GM18511 (cell line): ENCODE results near the gene TMEM44.
"Not testable (repeated sequence)": the region's sequence is repeated elsewhere in the genome, so short reads cannot be mapped to it uniquely, and the experiment has no call there.

Experiments used
- ATAC-seq: cut with Tn5 transposase; IDR thresholded peaks from one replicate; pipeline ENCODE4 v1.9.1; 2021; ENCODE audit warnings: mild to moderate bottlenecking, moderate library complexity; ENCODE audit not compliant: unreplicated experiment

The TMEM44 gene

DNA sequence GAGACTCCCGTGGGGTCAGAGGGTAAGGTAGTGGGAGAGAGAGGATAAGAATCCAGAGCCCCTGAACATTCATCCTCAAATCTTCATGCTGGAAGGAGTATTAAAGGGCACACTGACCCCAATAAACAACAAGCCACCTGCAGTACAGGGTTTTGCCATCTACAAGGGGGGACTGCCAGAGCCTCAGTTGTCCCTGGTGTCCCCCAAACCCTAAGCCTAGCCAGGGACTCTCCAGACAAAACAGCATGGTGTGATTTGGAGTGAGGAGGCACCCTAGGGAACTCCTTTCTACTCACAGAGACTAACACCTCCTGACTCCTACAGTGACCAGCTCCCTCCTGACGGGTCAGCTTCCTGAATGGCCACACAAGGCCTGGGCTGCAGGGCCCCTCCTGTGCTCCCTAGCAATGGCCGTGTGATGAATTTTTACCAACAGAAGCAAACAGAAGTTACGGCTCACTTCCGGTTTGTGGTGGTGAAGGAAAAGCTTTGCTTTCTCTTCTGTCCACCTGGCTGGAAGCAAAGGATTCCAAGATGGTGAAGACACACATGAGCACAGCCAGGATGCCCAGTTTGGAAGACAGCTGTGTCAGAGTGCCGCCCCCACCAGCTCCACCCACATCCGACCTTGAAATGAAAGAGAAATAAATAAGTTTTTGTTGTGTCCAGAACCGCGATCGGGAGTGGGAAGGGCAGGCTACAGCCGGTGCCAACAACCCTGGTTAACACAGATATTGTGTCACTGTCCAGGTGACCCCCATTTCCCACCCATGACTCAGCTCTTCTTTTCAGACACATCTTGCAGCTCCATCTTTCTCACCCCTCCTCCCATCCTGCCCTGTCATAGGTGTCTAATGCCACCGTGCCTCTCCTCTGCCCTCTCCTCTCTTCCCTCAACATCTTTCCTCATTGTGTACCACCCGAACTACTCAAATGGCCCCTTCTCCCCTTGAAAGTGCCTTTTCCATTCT lies 76.8 kb downstream of the TMEM44 start:
- ATAC-seq = no peak

DNA sequence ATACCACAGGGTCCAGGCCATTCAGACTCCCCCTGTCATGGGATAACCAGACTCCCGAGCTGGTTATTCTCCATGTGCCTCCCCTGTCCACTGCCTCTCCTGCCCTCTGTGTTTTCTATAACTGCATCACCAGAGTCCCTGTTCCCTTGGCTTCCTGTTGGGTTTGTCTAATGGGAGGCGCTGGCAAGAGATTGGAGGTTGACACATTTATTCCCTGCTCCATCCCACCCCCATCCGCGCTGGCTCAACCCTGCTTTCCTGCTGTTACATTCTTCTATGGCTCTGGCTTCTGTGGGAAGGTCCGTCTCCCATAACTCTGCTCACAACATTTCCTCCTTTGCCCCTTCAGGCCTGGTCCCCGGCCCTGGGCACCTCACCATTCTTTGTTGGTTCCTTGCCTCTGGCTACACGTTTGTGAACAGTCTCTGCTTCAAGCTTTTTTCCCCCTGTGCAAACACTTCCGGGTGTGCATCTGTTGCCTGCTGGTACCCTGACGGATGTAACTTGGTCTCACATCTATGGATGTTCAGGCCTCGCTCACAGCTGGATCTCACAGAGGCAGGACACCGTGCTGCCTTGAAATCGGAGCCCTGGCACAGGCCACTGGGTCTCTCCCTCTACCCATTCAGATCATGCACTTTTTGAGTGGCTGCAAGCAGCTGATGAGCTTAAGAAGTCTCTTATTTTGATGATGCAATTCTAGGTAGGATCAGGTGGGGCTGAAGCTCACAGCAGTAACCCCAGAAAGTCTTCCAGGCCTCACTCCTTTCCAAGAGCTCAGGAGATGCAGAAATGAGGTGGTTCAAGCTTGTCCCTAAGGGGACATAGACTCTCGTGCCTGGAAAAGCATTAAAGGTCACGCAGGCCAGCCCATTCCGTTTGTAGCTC lies 77.8 kb downstream of the TMEM44 start:
- no peak for ATAC-seq

DNA sequence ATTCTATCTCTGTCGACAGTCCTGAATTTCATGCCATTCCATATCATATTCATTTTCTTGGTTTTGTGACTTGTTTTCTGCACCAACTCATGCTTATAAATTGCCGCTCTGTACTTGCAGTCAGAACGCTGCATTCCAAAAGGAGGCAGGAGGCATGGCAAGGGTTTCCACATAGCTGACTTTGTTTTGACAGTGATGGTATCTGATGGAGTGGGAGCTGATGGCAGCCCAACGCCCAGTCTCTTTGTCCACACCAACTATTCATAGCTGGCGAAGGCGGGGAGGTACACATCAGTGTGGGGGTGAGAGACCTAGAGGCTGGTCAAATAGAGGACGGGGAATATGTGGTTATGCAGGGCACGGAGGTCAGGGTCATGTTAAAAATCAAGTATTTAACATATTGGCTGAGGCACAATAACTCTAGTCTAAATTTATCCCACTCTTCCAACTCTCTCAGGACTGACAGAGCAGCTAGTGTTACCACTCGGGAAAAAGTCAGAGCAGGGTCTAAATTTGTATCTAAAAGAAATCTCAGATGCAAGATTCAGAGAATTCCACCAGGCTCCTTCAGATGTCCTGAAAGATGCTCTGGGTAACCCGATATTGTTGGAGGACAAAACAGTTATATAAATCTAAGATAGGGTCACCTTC lies 78.6 kb downstream of the TMEM44 start:
- no peak for ATAC-seq

DNA sequence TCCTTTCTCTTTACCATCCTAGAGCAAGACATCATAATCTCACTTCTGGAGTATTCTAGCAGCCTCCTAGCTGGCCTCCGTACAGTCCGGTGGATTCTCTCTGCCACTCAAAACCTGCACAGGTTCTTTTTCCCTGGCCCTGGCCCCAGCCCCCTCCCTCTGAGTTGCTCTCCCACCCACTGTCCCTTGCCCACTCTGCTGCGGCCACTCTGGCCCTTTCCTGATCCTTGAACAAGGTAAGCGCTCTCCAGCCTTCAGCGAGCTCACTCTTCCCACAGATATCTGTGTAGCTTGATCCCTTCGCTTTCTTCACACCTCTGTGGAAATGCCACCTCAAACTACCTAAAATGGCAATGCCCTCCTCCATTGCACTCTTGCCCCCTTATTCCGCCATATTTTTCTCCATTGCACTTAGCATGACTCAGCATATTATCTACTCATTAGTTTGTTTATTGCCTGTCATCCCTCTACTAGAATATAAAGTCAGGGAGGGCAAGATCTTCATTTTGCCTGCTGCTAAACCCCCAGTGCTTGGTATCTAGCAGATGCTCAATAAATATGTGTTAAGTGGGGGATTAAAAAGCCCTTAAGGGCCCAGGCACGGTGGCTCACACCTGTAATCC lies 80.8 kb downstream of the TMEM44 start:
- no peak for ATAC-seq

DNA sequence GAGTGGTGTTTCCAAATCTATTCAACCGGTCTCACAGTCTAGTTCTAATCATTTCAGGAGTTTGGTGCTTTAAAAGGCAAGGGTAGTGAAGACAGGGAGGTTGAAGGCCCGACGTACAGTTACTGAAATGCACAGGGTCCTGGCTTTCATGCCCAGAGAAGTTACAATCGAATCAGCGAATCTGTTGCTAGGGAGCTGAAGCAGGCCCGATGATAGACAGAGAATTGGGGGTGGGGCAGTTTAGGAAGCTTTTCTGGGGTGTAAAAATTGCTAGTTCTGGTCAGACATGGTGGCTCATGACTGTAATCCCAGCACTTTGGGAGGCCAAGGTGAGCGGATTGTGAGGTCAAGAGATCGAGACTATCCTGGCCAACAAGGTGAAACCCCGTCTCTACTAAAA lies 83.4 kb downstream of the TMEM44 start:
- no peak for ATAC-seq

DNA sequence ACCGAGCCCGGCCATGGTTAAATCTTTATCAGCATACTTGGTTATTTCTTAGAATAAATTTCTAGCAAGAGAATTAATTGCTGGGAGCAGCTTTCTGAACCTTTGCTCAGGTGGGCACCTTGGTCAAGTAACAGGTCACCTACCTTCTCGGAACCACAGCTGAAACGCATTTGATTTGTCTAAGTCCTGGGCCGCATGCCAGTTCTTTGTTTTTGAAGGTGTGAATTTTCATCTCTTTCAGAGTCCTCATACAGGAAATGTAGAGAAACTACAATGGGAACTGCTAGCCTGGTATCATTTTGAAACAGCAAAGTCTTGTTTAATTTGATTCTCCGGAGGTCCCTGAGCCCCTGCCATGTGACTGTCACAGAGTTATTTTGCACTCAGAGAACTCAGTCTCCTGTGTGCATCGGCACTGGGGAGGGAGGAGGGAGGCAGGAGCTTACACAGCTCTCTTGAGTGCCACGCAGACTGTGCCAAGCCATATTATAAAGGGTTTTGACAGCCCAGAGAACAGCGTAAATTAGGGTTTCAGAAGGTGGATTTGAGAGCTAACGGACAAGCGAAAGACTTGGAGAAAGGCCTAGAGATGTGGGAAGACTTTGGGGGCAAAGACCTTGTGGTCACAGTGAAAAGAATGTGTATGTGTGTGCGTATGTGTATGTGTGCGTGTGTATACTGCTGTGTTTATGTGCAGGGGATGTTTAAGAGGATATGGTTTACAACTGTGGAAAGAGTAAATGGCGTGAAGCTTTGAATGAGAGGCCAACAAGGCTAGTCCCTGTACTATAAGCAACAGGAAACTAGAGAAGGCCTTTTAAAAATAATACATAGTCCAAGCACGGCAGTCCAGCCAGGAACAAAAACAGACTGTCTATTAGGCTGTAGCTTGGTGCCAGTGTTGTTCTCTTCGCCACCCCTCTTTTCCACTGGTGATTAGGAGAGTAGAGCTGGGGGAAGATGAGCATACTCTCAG lies 84.6 kb downstream of the TMEM44 start:
- no peak for ATAC-seq

DNA sequence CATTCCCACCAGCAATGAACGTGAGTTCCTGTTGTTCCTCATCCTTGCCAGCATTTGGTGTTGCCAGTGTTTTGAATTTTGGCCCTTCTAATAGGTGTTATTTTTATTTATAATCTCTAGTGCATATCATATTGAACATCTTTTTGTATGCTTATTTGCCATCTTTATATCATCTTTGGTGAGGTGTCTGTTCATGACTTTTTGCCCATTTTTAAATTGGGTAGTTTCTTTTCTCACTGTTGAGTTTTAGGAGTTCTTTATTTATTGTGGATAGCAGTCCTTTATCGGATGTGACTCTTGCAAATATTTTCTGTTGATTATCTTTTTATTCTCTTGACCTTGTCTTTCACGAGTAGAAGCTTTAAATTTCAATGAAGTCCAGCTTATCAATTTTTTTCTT lies 86.2 kb downstream of the TMEM44 start:
- no peak for ATAC-seq

DNA sequence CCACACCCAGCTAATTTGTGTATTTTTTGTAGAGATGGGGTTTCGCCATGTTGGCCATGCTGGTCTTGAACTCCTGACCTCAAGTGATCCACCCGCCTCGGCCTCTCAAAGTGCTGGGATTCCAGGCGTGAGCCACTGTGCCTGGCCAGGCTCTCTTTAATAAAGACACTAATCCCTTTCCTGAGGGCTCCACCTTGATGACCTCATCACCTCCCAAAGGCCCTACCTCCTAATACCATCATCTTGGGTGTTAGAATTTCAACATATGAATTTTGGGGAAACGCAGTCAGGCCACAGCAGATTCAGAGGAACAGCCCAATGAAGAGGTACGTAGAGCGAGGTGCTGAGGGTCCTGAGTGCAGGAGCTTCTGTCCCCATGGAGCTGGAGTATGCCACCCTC lies 87.7 kb downstream of the TMEM44 start:
- ATAC-seq = not testable (repeated sequence)

DNA sequence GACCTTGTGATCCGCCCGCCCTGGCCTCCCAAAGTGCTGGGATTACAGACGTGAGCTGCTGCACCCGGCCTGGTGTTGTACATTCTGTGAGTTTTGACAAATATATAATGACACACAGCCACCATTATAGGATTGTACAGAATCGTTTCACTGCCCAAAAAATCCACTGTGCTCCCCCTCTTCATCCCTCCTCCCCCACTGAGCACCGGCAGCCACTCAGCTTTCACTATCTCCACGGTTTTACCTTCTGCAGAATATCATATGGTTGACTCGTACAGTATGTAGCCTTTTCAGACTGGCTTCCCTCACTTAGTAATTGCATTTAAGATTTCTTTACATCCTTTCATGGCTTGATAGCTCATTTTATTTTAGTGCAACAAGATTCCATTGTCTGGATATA lies 89.7 kb downstream of the TMEM44 start:
- ATAC-seq = no peak

DNA sequence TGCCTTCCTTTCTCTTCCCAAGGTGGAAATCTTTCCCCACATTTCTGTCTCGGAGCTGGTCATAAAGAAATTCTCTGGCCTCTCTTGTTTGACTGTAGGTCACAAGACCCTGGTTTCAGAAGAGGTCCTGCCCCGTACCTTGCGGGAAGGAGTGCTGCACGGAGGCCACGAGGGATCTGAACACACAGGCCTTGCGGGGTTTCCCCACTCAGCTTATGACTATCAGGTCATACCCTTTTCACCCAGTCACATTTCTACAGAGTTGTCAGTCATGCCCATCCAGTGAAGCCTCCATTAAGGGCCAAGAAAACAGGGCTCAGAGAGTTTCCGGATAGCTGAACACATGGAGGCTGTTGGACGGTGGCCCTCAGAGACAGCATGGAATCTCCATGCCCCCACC lies 91.7 kb downstream of the TMEM44 start:
- ATAC-seq = no peak

DNA sequence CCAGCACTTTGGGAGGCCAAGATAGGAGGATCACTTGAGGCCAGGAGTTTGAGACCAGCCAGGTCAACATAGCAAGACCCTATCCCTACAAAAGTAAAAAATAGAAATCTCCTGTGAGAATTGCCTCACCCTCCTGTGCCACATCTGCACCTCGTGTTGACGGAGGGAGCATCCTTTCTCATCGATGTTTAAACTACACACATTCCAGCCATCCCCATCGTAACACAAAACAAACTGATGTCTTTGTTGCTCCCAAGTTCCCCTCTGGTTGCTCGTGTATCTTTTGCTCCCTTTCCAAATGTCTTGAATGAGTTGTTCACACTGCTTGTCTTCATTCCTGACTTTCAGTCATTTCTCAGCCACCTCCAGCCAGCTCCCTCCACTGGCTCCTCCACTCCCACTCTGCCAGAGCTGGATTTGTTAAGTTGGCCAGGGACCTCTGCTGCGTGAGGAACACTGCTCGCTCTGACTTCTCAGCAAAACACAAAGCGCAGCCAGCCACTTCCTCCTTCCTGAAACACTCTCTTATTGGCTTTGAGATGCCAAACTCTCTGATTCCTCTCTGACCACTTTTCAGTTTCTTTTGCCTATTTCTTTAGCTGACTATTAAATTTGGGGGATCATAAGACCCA lies 92.8 kb downstream of the TMEM44 start:
- no peak for ATAC-seq

DNA sequence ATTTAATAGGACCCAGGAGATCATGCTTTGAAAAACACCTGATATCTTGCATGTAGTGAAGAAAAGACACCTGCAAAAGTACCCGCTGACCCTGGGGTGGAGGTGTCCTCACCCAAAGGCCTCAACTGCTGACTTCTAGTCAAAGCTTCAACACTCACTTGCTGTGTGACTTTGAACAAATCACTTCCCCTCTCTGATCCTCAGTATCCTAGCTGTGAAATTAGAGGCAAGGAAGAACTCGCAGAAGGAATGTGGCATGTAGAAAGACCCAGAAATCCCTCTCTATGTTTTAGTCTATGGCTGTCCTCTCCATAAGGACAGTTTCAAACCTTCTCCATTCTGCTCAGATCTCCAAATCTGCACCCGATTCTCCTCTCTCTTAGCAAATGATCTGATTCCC lies 93.7 kb downstream of the TMEM44 start:
- no peak for ATAC-seq

DNA sequence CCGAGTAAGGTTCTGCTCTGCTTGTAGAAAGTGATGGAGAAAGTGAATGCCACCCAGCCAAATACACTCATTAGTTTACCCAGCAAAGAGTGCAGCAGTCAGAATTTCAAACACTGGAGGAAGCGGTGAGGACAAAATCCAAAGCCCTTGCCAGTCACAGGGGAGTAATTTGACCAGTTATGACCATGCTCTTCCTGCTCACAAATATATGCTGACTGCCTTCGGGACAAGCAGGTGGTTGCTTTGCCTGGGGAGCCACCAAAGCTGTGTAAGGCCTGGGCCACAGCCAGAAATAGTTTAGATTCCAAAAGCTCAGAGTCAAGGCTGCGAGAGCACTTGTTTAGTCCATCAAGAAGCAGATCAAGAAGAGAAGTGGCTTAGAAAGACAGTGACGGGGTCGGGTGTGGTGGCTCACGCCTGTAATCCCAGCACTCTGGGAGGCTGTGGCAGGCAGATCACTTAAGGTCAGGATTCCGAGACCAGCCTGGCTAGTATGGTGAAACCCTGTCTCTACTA lies 95.4 kb downstream of the TMEM44 start:
- ATAC-seq = no peak
